WTC11 (cell line): ENCODE results near the gene ZRANB2. TPM values are rescaled to one million over a fixed set of nuclear protein-coding genes. Genes with fewer than 3 reads are reported as not detected.

ENCODE experiments used
- ATAC-seq: fragments of 200-7000 bp; cut with Tn5 transposase; 2 replicates; pipeline ENCODE4 v1.10.0; 2021; ENCODE audit warnings: mild to moderate bottlenecking, moderate library complexity
- CTCF ChIA-PET: fragments of 300-600 bp; sonication (Branson Sonifier 250); formaldehyde crosslinking; loops from one replicate; lab custom pipeline; 2021; ENCODE audit warnings: antibody characterized with exemption; lab: Charles Lee
- POLR2A ChIA-PET: fragments of 350-600 bp; sonication (Branson Sonifier 250); formaldehyde crosslinking; loops from one replicate; lab custom pipeline; 2021; ENCODE audit warnings: antibody characterized with exemption; lab: Charles Lee
- DNase-seq: peaks from one replicate; pipeline ENCODE4 v3.0.0; 2021; ENCODE audit warnings: low spot score
- H3K27ac Mint-ChIP-seq: 2 replicates; pipeline ENCODE4 v1.8.0; 2021; ENCODE audit warnings: mixed read lengths
- H3K27me3 Mint-ChIP-seq: 2 replicates; pipeline ENCODE4 v1.8.0; 2021; ENCODE audit warnings: low read depth, mild to moderate bottlenecking, moderate library complexity, mixed read lengths
- H3K36me3 Mint-ChIP-seq: 2 replicates; pipeline ENCODE4 v1.8.0; 2021; ENCODE audit warnings: mixed read lengths
- H3K4me1 Mint-ChIP-seq: 2 replicates; pipeline ENCODE4 v1.8.0; 2022; ENCODE audit warnings: mixed read lengths
- H3K4me3 Mint-ChIP-seq: 2 replicates; pipeline ENCODE4 v1.8.0; 2021; ENCODE audit warnings: mild to moderate bottlenecking, moderate library complexity, mixed read lengths
- H3K9me3 Mint-ChIP-seq: 2 replicates; pipeline ENCODE4 v1.8.0; 2021; ENCODE audit warnings: mixed read lengths
- ATF1 ChIP-seq: sonication (generic); formaldehyde crosslinking; IDR thresholded peaks from 2 replicates; pipeline ENCODE4 v1.8.1; 2023; ENCODE audit warnings: mild to moderate bottlenecking, moderate library complexity, missing genetic modification reagents
- CREM ChIP-seq: sonication (generic); formaldehyde crosslinking; IDR thresholded peaks from 2 replicates; pipeline ENCODE4 v1.8.1; 2022; ENCODE audit warnings: mild to moderate bottlenecking, missing genetic modification reagents, moderate library complexity
- FOXK1 ChIP-seq: sonication (generic); formaldehyde crosslinking; IDR thresholded peaks from 2 replicates; pipeline ENCODE4 v1.8.0; 2022; ENCODE audit warnings: mild to moderate bottlenecking, moderate library complexity, missing genetic modification reagents
- HMGA2 ChIP-seq: fragments of 250-450 bp; sonication (Bioruptor Pico); IDR thresholded peaks from 2 replicates; pipeline ENCODE4 v1.4.0; 2021; ENCODE audit warnings: mild to moderate bottlenecking, moderate library complexity
- NFE2L1 ChIP-seq: sonication (generic); formaldehyde crosslinking; IDR thresholded peaks from 2 replicates; pipeline ENCODE4 v1.8.1; 2023; ENCODE audit warnings: missing genetic modification reagents
- NFYB ChIP-seq: sonication (generic); formaldehyde crosslinking; conservative IDR thresholded peaks from 2 replicates; pipeline ENCODE4 v1.8.0; 2022; ENCODE audit warnings: low read depth, missing genetic modification reagents
- NR1H2 ChIP-seq: sonication (generic); formaldehyde crosslinking; IDR thresholded peaks from 2 replicates; pipeline ENCODE4 v1.9.0; 2021; ENCODE audit warnings: mild to moderate bottlenecking, moderate library complexity, missing genetic modification reagents
- OVOL2 ChIP-seq: fragments of 250-450 bp; sonication (Bioruptor Pico); IDR thresholded peaks from 2 replicates; pipeline ENCODE4 v1.9.0; 2021; ENCODE audit warnings: mild to moderate bottlenecking, borderline replicate concordance
- PRRX2 ChIP-seq: fragments of 250-450 bp; sonication (Bioruptor Pico); IDR thresholded peaks from 2 replicates; pipeline ENCODE4 v1.8.0; 2021; ENCODE audit warnings: mild to moderate bottlenecking
- ZBTB21 ChIP-seq: sonication (generic); formaldehyde crosslinking; IDR thresholded peaks from 2 replicates; pipeline ENCODE4 v1.8.1; 2023; ENCODE audit warnings: mild to moderate bottlenecking, missing genetic modification reagents, borderline replicate concordance
- ZNF232 ChIP-seq: sonication (generic); formaldehyde crosslinking; IDR thresholded peaks from 2 replicates; pipeline ENCODE4 v1.8.0; 2022; ENCODE audit warnings: mild to moderate bottlenecking, missing genetic modification reagents
- ZNF416 ChIP-seq: fragments of 250-450 bp; sonication (Bioruptor Pico); IDR thresholded peaks from 2 replicates; pipeline ENCODE4 v1.9.0; 2021; ENCODE audit warnings: mild to moderate bottlenecking, inconsistent platforms
- ZNF671 ChIP-seq: fragments of 250-450 bp; sonication (Bioruptor Pico); IDR thresholded peaks from 2 replicates; pipeline ENCODE4 v1.8.0; 2021; ENCODE audit warnings: mild to moderate bottlenecking
- total RNA-seq: library from RNA; stranded (reverse); gene quantifications from 3 replicates; pipeline ENCODE4 v1.2.3, GENCODE V29; 2021
- TF ChIP-seq, protein P1 (sequence below): sonication (generic); formaldehyde crosslinking; IDR thresholded peaks from 2 replicates; pipeline ENCODE4 v1.8.1; 2022; ENCODE audit warnings: missing genetic modification reagents, borderline replicate concordance
- TF ChIP-seq, protein P2 (sequence below): sonication (generic); formaldehyde crosslinking; IDR thresholded peaks from 2 replicates; pipeline ENCODE4 v1.8.0; 2023; ENCODE audit warnings: missing genetic modification reagents
- TF ChIP-seq, protein P3 (sequence below): sonication (generic); formaldehyde crosslinking; IDR thresholded peaks from 2 replicates; pipeline ENCODE4 v1.8.0; 2023; ENCODE audit warnings: mild to moderate bottlenecking, missing genetic modification reagents
- TF ChIP-seq, protein P4 (sequence below): sonication (generic); formaldehyde crosslinking; IDR thresholded peaks from 2 replicates; pipeline ENCODE4 v1.8.0; 2022; ENCODE audit warnings: mild to moderate bottlenecking, missing genetic modification reagents
- TF ChIP-seq, protein P5 (sequence below): fragments of 250-450 bp; sonication (Bioruptor Pico); IDR thresholded peaks from 2 replicates; pipeline ENCODE4 v1.8.0; 2021; ENCODE audit warnings: mild to moderate bottlenecking
- TF ChIP-seq, protein P6 (sequence below): sonication (generic); formaldehyde crosslinking; IDR thresholded peaks from 2 replicates; pipeline ENCODE4 v1.8.1; 2022; ENCODE audit warnings: mild to moderate bottlenecking, moderate library complexity, missing genetic modification reagents
- TF ChIP-seq, protein P7 (sequence below): sonication (generic); formaldehyde crosslinking; IDR thresholded peaks from 2 replicates; pipeline ENCODE4 v1.8.1; 2023; ENCODE audit warnings: mild to moderate bottlenecking, missing genetic modification reagents, moderate library complexity
- TF ChIP-seq, protein P8 (sequence below): sonication (generic); formaldehyde crosslinking; IDR thresholded peaks from 2 replicates; pipeline ENCODE4 v1.8.0; 2022; ENCODE audit warnings: mild to moderate bottlenecking, missing genetic modification reagents

Gene ZRANB2
- total RNA-seq, 1 experiment from 2014 or later = 85.8 TPM

DNA sequence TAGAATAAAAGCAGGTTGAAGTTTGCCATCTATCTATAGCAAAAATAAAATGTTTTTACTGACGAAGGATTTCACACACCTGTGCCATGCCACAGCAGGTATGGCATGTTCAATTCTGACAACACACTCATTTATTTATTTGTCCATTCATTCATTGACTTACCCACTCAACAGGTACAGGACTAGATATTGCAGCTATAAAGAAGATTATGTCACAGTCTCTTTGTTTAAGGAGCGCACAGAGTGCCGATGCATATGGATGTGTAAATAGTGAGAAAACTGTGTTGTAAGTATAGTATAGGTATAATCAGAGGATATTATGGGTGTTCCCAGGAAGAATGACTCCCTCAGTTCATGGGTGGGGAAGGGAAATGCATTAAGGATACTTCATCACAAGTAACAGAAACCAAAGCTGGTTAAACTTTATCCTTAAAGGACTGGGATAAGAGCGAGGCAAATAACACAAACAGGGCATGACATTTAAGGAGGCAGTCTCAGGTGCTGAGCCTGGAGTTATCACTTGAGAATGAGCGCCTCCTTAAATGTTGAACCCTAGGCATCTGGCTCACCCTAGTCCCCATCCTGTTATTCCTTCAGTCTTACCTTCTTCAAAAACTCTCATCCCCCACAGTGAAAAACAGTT is 7.9 kb upstream of the ZRANB2 start (continued):
- TF ChIP-seq NFYB (CRISPR knock-in tag) (no peak), PRRX2 (no peak), HMGA2 (CRISPR knock-in tag) (no peak), ZNF416 (CRISPR knock-in tag) (no peak)
- TF ChIP-seq, protein P1, sequence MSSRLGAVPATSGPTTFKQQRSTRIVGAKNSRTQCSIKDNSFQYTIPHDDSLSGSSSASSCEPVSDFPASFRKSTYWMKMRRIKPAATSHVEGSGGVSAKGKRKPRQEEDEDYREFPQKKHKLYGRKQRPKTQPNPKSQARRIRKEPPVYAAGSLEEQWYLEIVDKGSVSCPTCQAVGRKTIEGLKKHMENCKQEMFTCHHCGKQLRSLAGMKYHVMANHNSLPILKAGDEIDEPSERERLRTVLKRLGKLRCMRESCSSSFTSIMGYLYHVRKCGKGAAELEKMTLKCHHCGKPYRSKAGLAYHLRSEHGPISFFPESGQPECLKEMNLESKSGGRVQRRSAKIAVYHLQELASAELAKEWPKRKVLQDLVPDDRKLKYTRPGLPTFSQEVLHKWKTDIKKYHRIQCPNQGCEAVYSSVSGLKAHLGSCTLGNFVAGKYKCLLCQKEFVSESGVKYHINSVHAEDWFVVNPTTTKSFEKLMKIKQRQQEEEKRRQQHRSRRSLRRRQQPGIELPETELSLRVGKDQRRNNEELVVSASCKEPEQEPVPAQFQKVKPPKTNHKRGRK (CRISPR knock-in tag) = no peak
- TF ChIP-seq, protein P2, sequence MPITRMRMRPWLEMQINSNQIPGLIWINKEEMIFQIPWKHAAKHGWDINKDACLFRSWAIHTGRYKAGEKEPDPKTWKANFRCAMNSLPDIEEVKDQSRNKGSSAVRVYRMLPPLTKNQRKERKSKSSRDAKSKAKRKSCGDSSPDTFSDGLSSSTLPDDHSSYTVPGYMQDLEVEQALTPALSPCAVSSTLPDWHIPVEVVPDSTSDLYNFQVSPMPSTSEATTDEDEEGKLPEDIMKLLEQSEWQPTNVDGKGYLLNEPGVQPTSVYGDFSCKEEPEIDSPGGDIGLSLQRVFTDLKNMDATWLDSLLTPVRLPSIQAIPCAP = no peak
- TF ChIP-seq, protein P3, sequence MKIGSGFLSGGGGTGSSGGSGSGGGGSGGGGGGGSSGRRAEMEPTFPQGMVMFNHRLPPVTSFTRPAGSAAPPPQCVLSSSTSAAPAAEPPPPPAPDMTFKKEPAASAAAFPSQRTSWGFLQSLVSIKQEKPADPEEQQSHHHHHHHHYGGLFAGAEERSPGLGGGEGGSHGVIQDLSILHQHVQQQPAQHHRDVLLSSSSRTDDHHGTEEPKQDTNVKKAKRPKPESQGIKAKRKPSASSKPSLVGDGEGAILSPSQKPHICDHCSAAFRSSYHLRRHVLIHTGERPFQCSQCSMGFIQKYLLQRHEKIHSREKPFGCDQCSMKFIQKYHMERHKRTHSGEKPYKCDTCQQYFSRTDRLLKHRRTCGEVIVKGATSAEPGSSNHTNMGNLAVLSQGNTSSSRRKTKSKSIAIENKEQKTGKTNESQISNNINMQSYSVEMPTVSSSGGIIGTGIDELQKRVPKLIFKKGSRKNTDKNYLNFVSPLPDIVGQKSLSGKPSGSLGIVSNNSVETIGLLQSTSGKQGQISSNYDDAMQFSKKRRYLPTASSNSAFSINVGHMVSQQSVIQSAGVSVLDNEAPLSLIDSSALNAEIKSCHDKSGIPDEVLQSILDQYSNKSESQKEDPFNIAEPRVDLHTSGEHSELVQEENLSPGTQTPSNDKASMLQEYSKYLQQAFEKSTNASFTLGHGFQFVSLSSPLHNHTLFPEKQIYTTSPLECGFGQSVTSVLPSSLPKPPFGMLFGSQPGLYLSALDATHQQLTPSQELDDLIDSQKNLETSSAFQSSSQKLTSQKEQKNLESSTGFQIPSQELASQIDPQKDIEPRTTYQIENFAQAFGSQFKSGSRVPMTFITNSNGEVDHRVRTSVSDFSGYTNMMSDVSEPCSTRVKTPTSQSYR (CRISPR knock-in tag) = no peak
- TF ChIP-seq, all 79 proteins: peak for 0

DNA sequence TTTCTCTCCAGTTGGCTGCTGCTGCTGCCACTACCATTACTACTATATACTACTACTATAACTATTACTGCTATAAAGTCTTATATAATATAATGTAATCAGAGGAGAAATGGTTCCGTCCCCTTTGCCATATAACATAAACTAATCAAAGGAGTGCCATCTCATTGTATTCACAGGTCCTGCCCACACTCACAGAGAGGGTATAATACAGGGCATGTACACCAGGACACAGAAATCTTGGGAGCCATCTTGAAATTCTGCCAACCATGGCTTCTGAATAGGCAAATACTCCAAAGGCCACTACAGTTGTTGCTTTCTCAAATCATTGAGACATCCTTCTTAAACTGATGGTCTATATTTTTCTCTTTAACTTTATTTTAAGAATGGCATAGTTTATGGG is 6.9 kb upstream of the ZRANB2 start:
- CTCF ChIA-PET = no interaction called here
- no peak for DNase-seq
- no peak for TF ChIP-seq NR1H2
- TF ChIP-seq ZNF232 (CRISPR knock-in tag) = no peak
- no peak for TF ChIP-seq ZBTB21 (CRISPR knock-in tag)
- no peak for TF ChIP-seq FOXK1 (CRISPR knock-in tag)
- TF ChIP-seq, protein P4, sequence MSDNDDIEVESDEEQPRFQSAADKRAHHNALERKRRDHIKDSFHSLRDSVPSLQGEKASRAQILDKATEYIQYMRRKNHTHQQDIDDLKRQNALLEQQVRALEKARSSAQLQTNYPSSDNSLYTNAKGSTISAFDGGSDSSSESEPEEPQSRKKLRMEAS = no peak
- no peak for TF ChIP-seq ZNF671 (CRISPR knock-in tag)
- TF ChIP-seq, protein P5, sequence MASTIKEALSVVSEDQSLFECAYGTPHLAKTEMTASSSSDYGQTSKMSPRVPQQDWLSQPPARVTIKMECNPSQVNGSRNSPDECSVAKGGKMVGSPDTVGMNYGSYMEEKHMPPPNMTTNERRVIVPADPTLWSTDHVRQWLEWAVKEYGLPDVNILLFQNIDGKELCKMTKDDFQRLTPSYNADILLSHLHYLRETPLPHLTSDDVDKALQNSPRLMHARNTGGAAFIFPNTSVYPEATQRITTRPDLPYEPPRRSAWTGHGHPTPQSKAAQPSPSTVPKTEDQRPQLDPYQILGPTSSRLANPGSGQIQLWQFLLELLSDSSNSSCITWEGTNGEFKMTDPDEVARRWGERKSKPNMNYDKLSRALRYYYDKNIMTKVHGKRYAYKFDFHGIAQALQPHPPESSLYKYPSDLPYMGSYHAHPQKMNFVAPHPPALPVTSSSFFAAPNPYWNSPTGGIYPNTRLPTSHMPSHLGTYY (CRISPR knock-in tag) = no peak
- TF ChIP-seq, protein P6, sequence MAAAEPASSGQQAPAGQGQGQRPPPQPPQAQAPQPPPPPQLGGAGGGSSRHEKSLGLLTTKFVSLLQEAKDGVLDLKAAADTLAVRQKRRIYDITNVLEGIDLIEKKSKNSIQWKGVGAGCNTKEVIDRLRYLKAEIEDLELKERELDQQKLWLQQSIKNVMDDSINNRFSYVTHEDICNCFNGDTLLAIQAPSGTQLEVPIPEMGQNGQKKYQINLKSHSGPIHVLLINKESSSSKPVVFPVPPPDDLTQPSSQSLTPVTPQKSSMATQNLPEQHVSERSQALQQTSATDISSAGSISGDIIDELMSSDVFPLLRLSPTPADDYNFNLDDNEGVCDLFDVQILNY (CRISPR knock-in tag) = no peak
- no peak for TF ChIP-seq OVOL2 (CRISPR knock-in tag)
- no peak for TF ChIP-seq PRRX2
- no peak for TF ChIP-seq ATF1 (CRISPR knock-in tag)
- H3K4me3 Mint-ChIP-seq = no peak overlapping the region
- ATAC-seq = no peak
- peaks cover 34% of the 10 kb centered on the region for H3K27me3 Mint-ChIP-seq
- POLR2A ChIA-PET = no interaction called here
- H3K36me3 Mint-ChIP-seq = no peaks in the 10 kb centered on the region
- no peaks in the 10 kb centered on the region for H3K9me3 Mint-ChIP-seq
- no peaks in the 10 kb centered on the region for H3K4me1 Mint-ChIP-seq
- no peak overlapping the region for H3K27ac Mint-ChIP-seq

DNA sequence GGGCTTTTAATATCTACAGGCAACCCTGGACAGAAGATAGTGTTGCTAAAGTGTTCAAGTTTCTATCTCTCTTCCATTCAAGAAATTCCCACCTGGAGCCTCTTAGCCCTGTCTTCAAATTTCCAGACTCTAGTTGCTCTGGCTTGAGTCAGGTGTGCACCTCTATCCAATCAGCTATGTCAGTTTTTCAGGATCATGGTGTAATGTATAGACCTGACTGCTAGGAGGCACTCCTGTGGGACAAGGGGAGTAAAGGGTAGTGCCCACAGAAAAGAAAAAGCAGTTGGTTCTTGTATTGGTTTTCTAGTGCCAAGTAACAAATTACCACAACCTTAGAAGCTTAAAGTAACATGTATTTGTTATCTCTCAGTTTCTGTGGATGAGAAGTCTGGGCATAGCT is 6.2 kb upstream of the ZRANB2 start:
- no peak for DNase-seq
- no peak overlapping the region for H3K27ac Mint-ChIP-seq
- peak; percentile 98 for ATAC-seq
- H3K9me3 Mint-ChIP-seq = peaks cover 1% of the 10 kb centered on the region
- ChIA-PET POLR2A (no interaction called here), CTCF (no interaction called here)
- peaks cover 40% of the 10 kb centered on the region for H3K27me3 Mint-ChIP-seq
- no peak overlapping the region for H3K4me3 Mint-ChIP-seq
- TF ChIP-seq NFE2L1 (CRISPR knock-in tag) (no peak), NFYB (CRISPR knock-in tag) (0 out of 2 replicates have a peak, but pooled peaks have one; percentile 30), CREM (no peak)
- TF ChIP-seq, protein P7, sequence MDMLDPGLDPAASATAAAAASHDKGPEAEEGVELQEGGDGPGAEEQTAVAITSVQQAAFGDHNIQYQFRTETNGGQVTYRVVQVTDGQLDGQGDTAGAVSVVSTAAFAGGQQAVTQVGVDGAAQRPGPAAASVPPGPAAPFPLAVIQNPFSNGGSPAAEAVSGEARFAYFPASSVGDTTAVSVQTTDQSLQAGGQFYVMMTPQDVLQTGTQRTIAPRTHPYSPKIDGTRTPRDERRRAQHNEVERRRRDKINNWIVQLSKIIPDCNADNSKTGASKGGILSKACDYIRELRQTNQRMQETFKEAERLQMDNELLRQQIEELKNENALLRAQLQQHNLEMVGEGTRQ = peak; percentile 62
- TF ChIP-seq, protein P8, sequence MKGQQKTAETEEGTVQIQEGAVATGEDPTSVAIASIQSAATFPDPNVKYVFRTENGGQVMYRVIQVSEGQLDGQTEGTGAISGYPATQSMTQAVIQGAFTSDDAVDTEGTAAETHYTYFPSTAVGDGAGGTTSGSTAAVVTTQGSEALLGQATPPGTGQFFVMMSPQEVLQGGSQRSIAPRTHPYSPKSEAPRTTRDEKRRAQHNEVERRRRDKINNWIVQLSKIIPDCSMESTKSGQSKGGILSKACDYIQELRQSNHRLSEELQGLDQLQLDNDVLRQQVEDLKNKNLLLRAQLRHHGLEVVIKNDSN (CRISPR knock-in tag) = peak; percentile 59; the same call in 1 of the 2 replicates
- no peaks in the 10 kb centered on the region for H3K36me3 Mint-ChIP-seq
- no peaks in the 10 kb centered on the region; the same call in 1 of the 2 replicates for H3K4me1 Mint-ChIP-seq
